MV-4-11 (cell line): ENCODE measurements around the gene TKT.
A peak's percentile ranks its signal among the peaks of the same experiment; 100 is the strongest.
"Not testable (repeated sequence)": the region's sequence is repeated elsewhere in the genome, so short reads cannot be mapped to it uniquely, and the experiment has no call there.

Source experiments
- DNase-seq: peaks from one replicate; lab custom pipeline; 2025; lab: John Stamatoyannopoulos, UW

Gene TKT

GRCh38 chr3:53255775-53256703, at the start of gene TKT:
Gene TKT, minus strand, starts transcription at chr3:53256022. Its CDS starts 80 bp downstream, at chr3:53255942.
- DNase-seq: peak; percentile 82

GRCh38 chr3:53303957-53304356, 48.1 kb upstream of the TKT start:
- DNase-seq: no peak

GRCh38 chr3:53303549-53303948, 47.7 kb upstream of the TKT start:
- no peak for DNase-seq

- peak; percentile 24 for DNase-seq
Measured at GRCh38 chr3:53300826-53301225, 45.0 kb upstream of the TKT start.

- DNase-seq: peak; percentile 52
Measured at GRCh38 chr3:53299611-53300023, 43.8 kb upstream of the TKT start.

- no peak for DNase-seq
Measured at GRCh38 chr3:53295410-53295809, 39.6 kb upstream of the TKT start.

GRCh38 chr3:53293867-53294266, 38.0 kb upstream of the TKT start:
- no peak for DNase-seq

- DNase-seq: no peak
Measured at GRCh38 chr3:53288214-53288613, 32.4 kb upstream of the TKT start.

- DNase-seq: peak; percentile 52
Measured at GRCh38 chr3:53287131-53287629, 31.4 kb upstream of the TKT start.

GRCh38 chr3:53286727-53287126, 30.9 kb upstream of the TKT start:
- no peak for DNase-seq

- DNase-seq: no peak
Measured at GRCh38 chr3:53282581-53282980, 26.8 kb upstream of the TKT start.

- DNase-seq: no peak
Measured at GRCh38 chr3:53278667-53279066, 22.8 kb upstream of the TKT start.

GRCh38 chr3:53274938-53275605, 19.2 kb upstream of the TKT start:
- DNase-seq: no peak

GRCh38 chr3:53273146-53273670, 17.4 kb upstream of the TKT start:
- no peak for DNase-seq

- DNase-seq: peak; percentile 96
Measured at GRCh38 chr3:53269888-53270880, 14.4 kb upstream of the TKT start.

- DNase-seq: not testable (repeated sequence)
Measured at GRCh38 chr3:53269193-53269592, 13.4 kb upstream of the TKT start.

- DNase-seq: no peak
Measured at GRCh38 chr3:53267766-53268165, 11.9 kb upstream of the TKT start.

- no peak for DNase-seq
Measured at GRCh38 chr3:53264718-53265117, 8.9 kb upstream of the TKT start.

GRCh38 chr3:53263907-53264306, 8.1 kb upstream of the TKT start:
- DNase-seq: no peak

- DNase-seq: no peak
Measured at GRCh38 chr3:53261712-53262111, 5.9 kb upstream of the TKT start.

- no peak for DNase-seq
Measured at GRCh38 chr3:53260286-53260785, 4.5 kb upstream of the TKT start.
